Testis (tissue), 3 donors: Measurements from ENCODE around the gene RHOB. TPM values are rescaled to one million over a fixed set of nuclear protein-coding genes. Genes with fewer than 3 reads are reported as not detected.

Experiments
- DNase-seq: peaks from one replicate; pipeline ENCODE4 v3.0.0-alpha.2; 2019
- H3K27ac ChIP-seq, 2 donors: fragments of 200-600 bp; sonication (generic); one replicate each; pipeline ENCODE4 v1.5.1; 2019
- H3K27me3 ChIP-seq: fragments of 200-600 bp; sonication (generic); one replicate; pipeline ENCODE4 v1.5.1; 2019
- H3K36me3 ChIP-seq: fragments of 200-600 bp; sonication (generic); one replicate; pipeline ENCODE4 v1.5.1; 2017; ENCODE audit warnings: low read depth; ENCODE audit errors: missing control alignments
- H3K4me1 ChIP-seq: fragments of 200-600 bp; sonication (generic); one replicate; pipeline ENCODE4 v1.5.1; 2019
- H3K4me3 ChIP-seq, 2 donors: fragments of 200-600 bp; sonication (generic); one replicate each; pipeline ENCODE4 v1.5.1; 2017 to 2019
- H3K9me3 ChIP-seq: fragments of 200-600 bp; sonication (generic); one replicate; pipeline ENCODE4 v1.5.1; 2017
- CTCF ChIP-seq, 3 experiments: fragments of 450-650 bp in 2 of 3; fragments of 200-600 bp in 1 of 3; sonication (generic) in 1 of 3; IDR thresholded peaks; one replicate each; pipeline ENCODE4 v1.5.1; 2016 to 2019; ENCODE audit warnings: antibody characterized with exemption in 3 of 3, mild to moderate bottlenecking in 2 of 3, moderate library complexity in 1 of 3
- POLR2A ChIP-seq: fragments of 450-650 bp; IDR thresholded peaks from one replicate; pipeline ENCODE4 v1.6.1; 2017; ENCODE audit warnings: antibody characterized with exemption, mild to moderate bottlenecking, moderate library complexity
- WGBS, 2 donors: methylation state at CpG; one replicate each; pipeline ENCODE4 v1.1.5; 2018; 5-methylcytosine and 5-hydroxymethylcytosine counted together
- intact Hi-C: fragments of 100-400 bp; cut with DNase I; formaldehyde crosslinking; loops from one replicate; pipeline ENCODE4 v1.15.1; 2023; ENCODE audit warnings: low total_unique reads
- polyA plus RNA-seq: library from polyadenylated mRNA; stranded (reverse); fragments of 350-450 nt; fragmentation: Illumina TruSeq; extraction: RNeasy Lipid Tissue Mini Kit (QIAGEN cat#74804); gene quantifications from one replicate; pipeline ENCODE4 v1.2.3, GENCODE V29; 2014; ENCODE audit warnings: low read depth, low replicate concordance; ENCODE audit not compliant: insufficient read depth
- total RNA-seq, 2 donors: library from RNA; depleted of rRNA; stranded (reverse); fragments of >200 nt; gene quantifications; one replicate each; pipeline ENCODE4 v1.2.3, GENCODE V29; 2016

Gene RHOB
- total and polyA plus RNA-seq, 3 donors from 2014 or later: 86.3 to 244 (median 186) TPM

GRCh38 chr2:20429528-20429927, 17.3 kb upstream of the RHOB start:
- no peak for DNase-seq

GRCh38 chr2:20430035-20430434, 16.8 kb upstream of the RHOB start:
- Histone ChIP-seq H3K27me3 (no peaks in the 10 kb centered on the region), H3K9me3 (no peaks in the 10 kb centered on the region), H3K36me3 (no peaks in the 10 kb centered on the region), H3K27ac (no peak overlapping the region), H3K4me3 (no peak overlapping the region), H3K4me1 (no peaks in the 10 kb centered on the region)
- no peak for DNase-seq
- intact Hi-C loops: no loop called here
- TF ChIP-seq CTCF (IDR thresholded peaks at IDR 0.05): no peak
- TF ChIP-seq POLR2A: no peak
- WGBS, 2 donors: 60 to 75% methylated on average over 4 of the region's 4 CpGs

More at GRCh38 chr2:20429528-20429927, 17.3 kb upstream of the RHOB start:
- no peaks in the 10 kb centered on the region for H3K36me3 ChIP-seq
- intact Hi-C loops: no loop called here
- H3K9me3 ChIP-seq: no peaks in the 10 kb centered on the region
- H3K27me3 ChIP-seq: no peaks in the 10 kb centered on the region
- H3K27ac ChIP-seq: no peak overlapping the region
- TF ChIP-seq CTCF (IDR thresholded peaks at IDR 0.05) (no peak), POLR2A (no peak)
- no peaks in the 10 kb centered on the region for H3K4me1 ChIP-seq
- WGBS, 2 donors: 79 to 100% methylated on average over 1 of the region's 1 CpG
- H3K4me3 ChIP-seq: no peak overlapping the region

GRCh38 chr2:20430461-20431300, 16.2 kb upstream of the RHOB start:
- no peak for TF ChIP-seq CTCF (IDR thresholded peaks at IDR 0.05)
- TF ChIP-seq POLR2A: no peak
- Histone ChIP-seq H3K4me1 (no peaks in the 10 kb centered on the region), H3K9me3 (no peaks in the 10 kb centered on the region), H3K27ac (no peak overlapping the region), H3K27me3 (no peaks in the 10 kb centered on the region), H3K36me3 (no peaks in the 10 kb centered on the region), H3K4me3 (no peak overlapping the region)
- intact Hi-C loops: no loop called here
- 95 to 96% methylated on average over 7 of the region's 7 CpGs for WGBS, 2 donors
- DNase-seq: no peak

- intact Hi-C loops: no loop called here
- 92% methylated on average over 3 of the region's 3 CpGs for WGBS, 2 donors
- no peak for DNase-seq
- H3K36me3 ChIP-seq: no peaks in the 10 kb centered on the region
- H3K4me3 ChIP-seq: no peak overlapping the region
- no peaks in the 10 kb centered on the region for H3K27me3 ChIP-seq
- H3K4me1 ChIP-seq: no peaks in the 10 kb centered on the region
- no peaks in the 10 kb centered on the region for H3K9me3 ChIP-seq
- TF ChIP-seq CTCF (IDR thresholded peaks at IDR 0.05) (no peak), POLR2A (no peak)
- H3K27ac ChIP-seq: no peak overlapping the region
Measured at GRCh38 chr2:20431301-20431698, 15.6 kb upstream of the RHOB start.

- DNase-seq: no peak
- TF ChIP-seq CTCF (IDR thresholded peaks at IDR 0.05) (no peak), POLR2A (no peak)
Measured at GRCh38 chr2:20431772-20432171, 15.1 kb upstream of the RHOB start.

More at GRCh38 chr2:20431772-20432171, 15.1 kb upstream of the RHOB start:
- no peaks in the 10 kb centered on the region for H3K4me1 ChIP-seq
- no peaks in the 10 kb centered on the region for H3K9me3 ChIP-seq
- no peaks in the 10 kb centered on the region for H3K27me3 ChIP-seq
- H3K27ac ChIP-seq: no peak overlapping the region
- 69 to 83% methylated on average over 5 of the region's 5 CpGs for WGBS, 2 donors
- H3K4me3 ChIP-seq: no peak overlapping the region
- intact Hi-C loops: no loop called here
- no peaks in the 10 kb centered on the region for H3K36me3 ChIP-seq
